HG03521 (cell line): Measurements from ENCODE around the gene PLCL1.

ENCODE experiments used
- ATAC-seq: cut with Tn5 transposase; IDR thresholded peaks from one replicate; pipeline ENCODE4 v1.9.1; 2021; ENCODE audit warnings: mild to moderate bottlenecking, moderate library complexity; ENCODE audit not compliant: unreplicated experiment

PLCL1 gene

DNA sequence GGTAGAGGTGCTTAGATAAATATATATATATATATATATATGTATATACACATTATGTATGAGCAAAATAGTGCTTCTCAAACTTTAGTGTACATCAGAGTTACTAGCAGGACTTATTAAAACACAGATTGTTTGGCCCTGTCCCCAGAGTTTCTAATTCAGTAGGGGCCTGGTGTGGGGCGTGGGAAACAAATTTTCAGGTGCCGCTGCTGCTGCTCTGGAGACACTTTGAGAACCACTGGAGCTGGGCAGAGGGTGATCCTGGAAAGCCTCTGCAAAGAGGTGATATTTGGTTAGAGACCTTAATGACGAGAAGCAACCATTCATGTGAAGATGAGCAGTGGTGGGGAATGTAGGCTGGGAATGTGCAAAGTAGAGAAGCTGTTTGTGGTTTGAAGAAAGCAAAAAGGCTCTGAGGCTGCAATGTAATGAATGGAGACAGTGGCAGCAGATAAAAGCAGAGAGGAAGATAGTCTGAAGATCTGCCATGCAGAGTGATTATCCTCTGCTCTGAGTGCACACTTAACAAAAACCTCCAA, 142.9 kb downstream of the PLCL1 start:
- ATAC-seq: no peak

DNA sequence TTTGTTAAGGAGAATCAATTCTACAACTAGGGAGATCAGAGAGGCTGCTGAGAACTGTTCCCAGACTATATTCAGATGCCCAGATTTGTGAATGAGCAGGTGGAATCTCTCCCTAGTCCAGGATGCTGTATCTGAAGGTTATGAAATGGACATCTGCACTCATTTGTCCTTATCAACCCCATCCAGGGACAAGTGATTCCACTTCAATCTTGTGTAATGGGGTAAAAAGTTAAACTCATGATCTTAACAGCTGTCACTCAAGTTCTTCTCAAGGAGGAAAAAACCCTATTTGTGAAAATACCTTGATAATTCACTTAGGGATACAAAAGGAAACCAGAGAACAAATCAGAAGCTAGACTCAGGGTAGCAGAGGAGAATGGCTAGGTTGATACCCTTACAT, 144.8 kb downstream of the PLCL1 start:
- ATAC-seq: no peak

DNA sequence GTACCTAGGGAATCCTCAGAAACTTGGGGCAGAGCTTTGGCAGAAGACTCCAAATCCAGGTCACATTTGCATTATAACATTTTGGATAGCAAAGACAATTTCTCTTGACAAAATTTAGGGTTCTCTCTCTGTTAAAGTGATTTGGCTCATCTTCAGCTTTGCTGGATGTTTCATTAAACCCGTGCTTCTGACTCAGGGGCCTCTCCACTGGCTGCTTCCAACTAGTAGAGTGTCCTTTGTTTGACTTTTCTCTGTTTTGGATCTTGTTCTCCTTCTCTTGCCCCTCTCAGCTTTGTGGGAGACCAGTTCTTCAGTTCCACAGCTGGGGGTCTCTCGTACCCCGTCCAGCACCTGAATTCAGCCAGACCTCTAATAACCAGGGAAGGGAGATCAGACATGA, 145.6 kb downstream of the PLCL1 start:
- no peak for ATAC-seq

DNA sequence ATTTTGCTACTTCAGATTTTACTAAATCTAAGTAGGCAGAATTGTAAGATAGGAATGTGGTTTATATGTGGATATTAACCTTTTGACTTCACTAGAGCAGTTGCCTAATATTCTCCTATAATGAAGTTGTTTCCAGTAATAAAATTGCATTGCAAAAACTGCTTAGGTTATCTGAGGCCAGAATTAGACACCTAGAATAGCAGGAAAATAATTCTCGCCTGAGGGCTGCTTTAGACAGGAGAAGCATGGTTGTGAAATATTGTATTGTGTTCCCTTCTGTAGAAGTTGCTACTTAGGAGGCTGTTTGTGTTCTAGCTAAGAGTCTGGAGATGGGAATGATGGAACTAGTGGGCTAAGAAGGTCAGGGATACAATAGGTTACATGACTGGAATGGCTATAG, 146.3 kb downstream of the PLCL1 start:
- ATAC-seq: no peak

DNA sequence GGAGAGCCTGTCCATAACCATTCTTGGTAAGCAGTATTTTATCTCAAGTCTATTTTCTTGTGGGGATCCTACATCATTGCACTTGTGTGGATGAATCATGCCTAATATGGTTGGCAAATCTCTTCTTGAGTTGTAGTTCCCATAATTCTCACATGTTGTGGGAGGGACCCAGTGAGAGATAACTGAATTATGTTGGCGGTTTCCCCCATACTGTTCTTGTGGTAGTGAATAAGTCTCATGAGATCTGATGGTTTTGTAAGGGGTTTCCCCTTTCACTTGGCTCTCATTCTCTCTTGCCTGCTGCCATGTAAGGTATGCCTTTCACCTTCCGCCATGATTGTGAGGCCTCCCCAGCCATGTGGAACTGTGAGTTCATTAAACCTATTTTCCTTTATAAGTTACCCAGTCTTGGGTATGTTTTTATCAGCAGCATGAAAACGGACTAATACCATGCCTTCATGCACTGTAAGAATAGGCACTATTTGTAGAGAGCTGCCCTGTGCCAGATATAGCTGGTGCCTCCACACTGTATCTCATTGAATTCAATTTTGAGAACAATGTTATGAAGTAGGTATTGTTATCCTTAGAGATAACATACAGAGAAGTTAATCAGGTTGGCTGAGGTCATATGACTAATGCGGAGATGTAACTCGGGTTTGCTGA, 148.3 kb downstream of the PLCL1 start:
- ATAC-seq: no peak

DNA sequence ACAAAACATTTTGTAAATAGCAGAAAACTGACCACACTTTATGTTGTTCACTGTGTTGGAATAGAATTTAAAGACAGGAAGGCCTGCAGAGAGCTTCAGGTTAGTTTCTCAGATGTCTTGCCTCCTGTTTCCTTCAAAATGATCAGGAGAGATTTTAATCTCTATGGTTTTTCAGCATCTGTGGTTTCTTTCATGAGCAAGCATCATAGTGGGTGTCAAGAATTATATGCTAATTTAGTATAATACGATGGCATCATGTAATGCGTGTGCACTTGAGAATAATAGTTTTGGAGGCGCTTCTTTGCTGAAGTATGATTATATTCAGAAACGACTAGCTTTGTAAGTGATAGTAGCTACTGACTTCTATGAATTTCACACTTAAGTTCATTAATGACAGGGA, 149.9 kb downstream of the PLCL1 start:
- ATAC-seq: no peak

DNA sequence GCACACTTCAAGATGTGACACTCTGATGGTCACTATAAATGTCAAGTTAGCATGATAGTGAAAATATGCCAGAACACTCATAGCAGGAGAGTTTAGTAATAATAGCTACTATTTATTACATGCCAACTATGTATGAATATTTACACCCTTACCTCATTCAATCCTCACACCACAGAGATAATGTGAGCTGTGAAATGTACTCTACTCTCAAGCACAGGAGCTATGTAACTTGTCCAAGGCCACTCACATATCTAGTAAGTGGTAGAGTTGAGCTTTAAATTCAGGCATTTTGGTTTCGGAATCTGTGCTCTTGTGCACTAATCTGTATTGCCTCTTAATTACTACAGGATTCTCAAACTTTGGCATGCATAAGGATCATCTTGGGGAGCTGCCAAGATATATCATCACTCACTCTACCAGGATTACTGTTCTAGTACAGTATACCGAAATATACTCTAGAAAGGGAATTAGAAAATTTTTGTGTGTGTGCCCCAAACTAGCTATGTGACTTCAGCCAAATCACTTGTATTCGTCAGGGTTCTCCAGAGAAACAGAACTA, 154.3 kb downstream of the PLCL1 start:
- no peak for ATAC-seq

DNA sequence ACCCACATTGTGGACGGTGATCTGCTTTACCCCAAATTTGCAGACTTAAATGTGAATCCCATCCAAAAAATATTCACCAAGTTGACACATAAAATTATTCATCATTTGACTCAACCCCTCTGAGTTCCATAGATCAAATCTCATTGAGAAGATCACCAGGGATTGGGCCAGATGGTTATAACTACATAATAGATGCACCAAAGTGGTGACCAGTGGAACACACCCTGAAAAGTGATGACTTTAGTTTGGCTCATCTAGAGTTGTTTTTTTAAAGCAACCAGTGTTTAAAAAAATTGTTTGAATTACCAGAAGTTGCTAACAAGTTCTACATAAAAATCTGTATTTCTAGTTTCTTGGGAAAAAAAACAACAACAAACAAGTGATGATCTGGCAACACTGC, 155.0 kb downstream of the PLCL1 start:
- no peak for ATAC-seq

DNA sequence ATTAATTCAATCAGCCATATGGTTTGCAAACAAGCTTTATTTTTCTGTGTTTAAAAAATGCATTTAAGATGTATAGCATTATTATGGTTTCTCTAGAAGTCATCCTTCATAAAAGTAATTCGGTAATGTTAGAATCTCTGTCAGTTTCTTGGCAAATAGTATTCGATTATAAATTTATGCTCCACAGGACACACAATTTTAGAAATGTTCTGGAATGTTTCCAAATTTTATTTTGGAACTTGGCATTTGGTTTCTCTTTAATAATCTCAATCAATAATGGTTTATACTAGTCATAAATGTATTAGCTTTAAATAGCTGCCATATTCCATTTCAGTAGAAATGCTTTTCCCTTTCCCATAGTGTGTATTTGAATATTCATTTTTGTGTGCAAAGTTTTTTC, 156.4 kb downstream of the PLCL1 start:
- no peak for ATAC-seq

DNA sequence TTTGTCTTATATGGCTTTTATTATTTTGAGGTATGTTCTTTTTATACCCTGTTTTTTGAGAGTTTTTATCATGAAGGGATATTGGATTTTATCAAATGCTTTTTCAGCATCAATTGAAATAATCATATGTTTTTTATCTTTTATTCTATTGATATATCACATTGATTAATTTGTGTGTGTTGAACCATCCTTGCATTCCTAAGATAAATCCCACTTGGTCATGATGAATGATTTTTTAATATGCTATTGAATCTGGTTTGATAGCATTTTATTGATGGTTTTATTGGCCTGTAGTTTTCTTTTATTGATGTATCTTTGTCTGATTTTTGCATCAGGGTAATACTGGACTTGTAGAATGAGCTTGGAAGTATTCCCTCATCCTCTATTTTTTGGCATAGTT, 160.3 kb downstream of the PLCL1 start:
- no peak for ATAC-seq

DNA sequence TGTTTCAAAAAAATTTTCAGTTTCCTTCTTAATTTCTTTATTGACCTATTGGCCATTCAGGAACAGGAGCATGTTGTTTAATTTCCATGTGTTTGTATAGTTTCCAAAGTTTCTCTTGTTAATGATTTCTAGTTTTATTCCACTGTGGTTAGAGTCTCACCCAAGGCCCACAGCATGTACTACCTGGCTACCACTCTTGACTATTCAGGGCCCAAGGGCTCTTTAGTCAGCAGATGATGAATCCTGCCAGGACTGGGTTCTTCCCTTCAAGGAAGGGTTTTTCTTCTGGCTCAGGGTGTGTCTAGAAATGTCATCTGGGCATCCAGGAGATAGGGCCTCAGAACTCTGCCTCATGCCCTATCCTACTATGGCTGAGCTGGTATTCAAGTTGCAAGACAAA, 161.4 kb downstream of the PLCL1 start:
- ATAC-seq: no peak

DNA sequence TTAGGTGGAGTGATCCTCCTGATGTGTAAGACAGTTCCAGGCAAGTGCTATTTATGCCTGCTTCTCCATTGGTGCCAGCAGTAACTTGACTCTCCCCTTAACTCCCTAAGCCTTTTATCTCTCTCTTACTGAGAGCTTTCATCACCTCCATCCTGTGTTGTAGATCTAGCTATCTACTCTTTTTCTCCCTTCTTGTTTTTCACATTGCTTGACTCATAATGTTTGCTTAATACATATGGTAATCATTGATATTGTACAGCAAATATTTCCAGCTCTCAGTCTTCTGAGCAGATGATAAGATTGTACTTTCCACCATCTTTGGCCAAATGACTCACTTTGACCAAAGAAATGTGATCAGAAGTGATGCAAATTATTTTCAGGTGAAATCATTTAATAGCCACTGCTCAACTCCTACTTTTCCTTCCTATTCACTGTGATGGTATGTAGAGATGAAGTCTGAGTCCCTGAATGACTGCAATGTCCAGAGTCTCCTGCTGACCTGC, 165.0 kb downstream of the PLCL1 start:
- ATAC-seq: no peak

DNA sequence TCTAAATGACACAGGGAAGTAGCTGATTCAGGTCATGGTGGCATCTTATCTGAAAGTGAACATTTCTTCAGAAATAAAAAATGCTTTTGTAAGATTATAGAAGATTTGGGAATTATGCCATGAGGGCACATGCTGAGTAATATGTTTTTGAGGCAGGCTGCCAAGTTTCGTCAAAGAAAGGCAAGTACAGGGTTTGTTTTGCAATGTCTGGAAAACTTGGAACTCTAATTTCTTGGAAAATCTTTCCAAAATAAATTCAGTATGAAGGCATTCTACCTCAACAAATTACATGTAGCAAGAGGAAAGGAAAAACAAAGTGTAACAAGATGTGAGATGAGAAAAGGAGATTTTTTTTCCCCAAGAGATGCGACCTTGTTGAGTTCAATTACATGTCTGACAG, 167.7 kb downstream of the PLCL1 start:
- no peak for ATAC-seq

DNA sequence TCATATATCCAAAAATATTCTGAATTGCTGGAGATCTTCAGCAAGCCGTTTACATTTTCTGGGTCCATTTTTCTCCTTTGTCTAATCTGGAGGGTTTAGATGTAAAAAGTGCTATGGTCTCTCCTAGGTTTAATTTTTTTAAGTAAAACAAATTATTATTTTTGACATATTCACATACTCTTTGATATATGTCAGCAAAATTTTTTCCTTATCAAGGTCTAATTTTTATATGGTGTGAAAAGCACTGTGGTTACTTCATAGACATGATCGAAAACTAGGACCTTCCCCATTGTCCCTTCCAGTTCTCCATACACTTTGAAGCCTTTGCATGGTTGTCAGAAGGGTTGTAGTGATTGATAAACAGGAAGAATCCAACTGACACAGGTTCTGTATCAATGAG, 168.2 kb downstream of the PLCL1 start:
- no peak for ATAC-seq

DNA sequence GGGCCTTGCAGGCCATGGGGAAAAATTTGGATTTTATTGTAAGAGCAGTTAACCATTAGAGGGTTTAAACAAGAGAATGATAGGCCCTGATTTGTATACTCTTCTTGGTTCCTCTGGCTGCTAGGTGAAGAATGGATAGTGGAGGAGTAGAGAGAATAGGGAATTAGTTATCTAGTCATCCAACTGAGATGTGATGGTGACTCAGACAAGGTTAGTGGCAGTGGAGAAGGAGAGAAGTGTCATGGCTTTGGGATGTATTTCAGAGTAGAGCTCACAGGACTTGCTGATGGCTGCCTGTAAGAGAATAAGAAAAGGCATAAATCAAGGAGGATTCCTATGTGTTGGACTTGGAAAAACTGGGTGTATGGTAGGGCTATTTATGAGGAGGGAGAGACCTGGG, 169.4 kb downstream of the PLCL1 start:
- ATAC-seq: no peak

DNA sequence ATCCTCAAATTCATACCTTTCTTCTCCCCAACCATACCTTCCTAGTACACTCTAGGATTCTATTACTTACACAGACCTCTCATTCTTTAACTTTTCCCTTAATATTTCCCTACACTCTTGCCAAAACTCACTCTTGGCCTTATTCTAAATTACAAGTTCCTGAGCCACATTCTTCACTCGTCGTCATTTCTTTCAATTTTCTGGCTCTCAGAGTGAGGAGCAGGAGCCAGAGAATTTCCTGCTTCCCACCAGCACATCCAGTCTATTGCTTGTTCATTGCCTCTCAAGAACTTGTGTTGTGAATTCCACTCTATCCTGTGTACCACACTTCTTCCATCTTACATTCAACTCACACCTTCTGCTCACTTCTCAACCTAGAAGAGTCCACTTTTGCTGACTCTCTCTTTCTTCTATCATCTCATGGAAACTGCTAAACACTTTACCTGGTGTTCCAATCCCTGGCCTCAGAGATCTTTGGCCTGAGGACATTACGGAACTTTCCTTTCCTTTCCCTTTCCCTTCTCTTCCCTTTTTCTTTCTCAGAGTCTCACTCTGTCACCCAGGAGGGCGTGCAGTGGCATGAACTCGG, 171.6 kb downstream of the PLCL1 start:
- no peak for ATAC-seq

DNA sequence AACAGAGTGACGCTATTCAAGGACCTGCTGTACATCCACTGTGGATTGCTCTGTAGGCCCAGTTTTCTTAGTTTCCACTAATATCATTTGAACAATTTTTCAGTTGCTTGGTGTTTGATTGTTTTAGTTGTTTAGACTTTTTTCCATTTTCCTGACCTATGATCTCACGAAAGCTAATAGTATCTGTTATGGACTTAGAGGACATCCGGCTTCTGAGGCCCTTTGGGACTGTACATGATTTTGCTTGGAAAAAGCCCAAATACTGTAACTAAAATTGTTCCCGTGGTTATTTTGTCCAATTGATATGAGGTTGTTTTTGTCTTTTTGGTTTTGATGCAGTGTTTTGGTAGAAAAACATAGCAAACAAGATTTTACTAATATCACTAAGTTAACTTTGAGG, 174.6 kb downstream of the PLCL1 start:
- ATAC-seq: no peak

DNA sequence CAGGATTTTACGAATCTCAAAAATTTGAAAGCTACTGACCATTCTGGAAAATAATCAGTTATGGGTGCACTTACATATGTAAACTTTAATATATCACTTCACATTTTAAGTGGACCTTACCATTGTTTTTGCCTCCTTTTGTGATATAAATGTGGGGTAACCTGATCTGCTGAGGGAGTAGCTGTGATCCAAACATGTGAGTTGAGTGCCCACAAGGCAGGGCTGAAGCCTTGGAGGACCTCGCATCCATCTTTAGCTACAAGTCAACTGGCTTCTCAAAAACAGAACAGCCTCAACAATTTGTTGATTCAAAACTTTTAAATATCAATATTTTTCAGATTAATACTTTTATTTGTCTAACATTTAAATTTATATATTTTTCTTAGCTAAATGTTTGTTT, 178.2 kb downstream of the PLCL1 start:
- ATAC-seq: no peak

DNA sequence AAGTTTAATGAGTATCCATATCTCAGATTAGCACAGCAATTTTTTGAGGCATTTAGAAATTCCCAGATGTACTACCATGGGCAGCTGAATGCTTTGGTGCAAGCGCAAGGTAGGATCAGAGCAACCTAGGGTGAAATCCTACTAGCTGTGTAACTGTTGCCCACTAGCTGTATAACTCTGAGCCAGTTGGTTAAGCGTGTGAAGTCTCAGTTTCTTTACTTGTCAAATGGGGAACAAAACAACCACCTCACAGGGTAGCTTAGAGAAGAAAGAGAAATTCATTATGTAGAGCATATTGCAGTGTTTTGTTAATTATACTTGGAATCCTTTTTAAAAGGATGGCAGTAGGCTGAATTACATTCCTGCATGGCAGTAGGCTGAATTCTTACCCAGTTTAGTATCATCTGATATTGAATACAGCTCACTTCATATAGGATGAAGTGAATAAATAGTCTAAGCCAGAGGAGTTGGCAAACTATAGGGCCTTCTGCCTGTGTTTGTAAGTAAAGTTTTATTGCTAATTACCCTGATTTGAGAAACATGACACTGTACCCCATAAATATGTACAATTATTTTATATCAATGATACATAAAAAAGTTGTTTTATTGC, 180.7 kb downstream of the PLCL1 start:
- ATAC-seq: no peak

DNA sequence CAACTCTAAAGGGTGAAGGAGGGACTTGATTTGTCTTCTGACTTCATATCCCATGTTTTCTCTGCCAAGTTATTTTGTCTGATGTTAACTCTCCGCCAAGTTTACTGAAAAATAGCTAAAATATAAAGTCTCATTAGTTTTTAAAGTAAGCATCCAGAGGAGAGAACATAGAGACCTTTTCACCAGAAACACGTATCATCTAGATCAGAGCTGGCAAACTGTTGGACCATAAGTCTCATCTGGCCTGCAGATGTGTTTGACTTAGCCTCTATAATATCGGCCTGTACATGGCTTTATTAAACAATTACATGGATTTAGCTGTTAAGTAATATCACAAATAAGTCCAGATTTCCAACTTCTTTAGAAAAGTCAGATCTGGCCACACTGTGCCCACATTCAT, 182.6 kb downstream of the PLCL1 start:
- no peak for ATAC-seq

DNA sequence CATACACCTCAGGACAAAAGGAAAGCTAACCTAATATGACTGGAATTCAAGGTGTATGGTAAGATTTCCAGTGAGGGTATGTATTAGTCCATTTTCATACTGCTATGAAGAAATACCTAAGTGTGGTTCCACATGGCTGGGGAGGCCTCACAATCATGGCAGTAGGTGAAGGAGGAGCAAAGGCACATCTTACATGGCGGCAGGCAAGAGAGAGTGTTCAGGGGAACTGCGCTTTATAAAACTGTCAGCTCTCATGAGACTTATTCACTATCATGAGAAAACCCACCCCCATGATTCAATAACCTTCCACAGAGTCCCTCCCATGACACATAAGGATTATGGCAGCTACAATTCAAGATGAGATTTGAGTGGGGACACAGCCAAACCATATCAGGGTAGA, 186.0 kb downstream of the PLCL1 start:
- ATAC-seq: no peak
